HG03565 (cell line): Measurements from ENCODE around the gene RNH1.

Source experiments
- ATAC-seq: cut with Tn5 transposase; IDR thresholded peaks from one replicate; pipeline ENCODE4 v1.9.1; 2021; ENCODE audit warnings: mild to moderate bottlenecking, moderate library complexity; ENCODE audit not compliant: unreplicated experiment

Gene RNH1

DNA sequence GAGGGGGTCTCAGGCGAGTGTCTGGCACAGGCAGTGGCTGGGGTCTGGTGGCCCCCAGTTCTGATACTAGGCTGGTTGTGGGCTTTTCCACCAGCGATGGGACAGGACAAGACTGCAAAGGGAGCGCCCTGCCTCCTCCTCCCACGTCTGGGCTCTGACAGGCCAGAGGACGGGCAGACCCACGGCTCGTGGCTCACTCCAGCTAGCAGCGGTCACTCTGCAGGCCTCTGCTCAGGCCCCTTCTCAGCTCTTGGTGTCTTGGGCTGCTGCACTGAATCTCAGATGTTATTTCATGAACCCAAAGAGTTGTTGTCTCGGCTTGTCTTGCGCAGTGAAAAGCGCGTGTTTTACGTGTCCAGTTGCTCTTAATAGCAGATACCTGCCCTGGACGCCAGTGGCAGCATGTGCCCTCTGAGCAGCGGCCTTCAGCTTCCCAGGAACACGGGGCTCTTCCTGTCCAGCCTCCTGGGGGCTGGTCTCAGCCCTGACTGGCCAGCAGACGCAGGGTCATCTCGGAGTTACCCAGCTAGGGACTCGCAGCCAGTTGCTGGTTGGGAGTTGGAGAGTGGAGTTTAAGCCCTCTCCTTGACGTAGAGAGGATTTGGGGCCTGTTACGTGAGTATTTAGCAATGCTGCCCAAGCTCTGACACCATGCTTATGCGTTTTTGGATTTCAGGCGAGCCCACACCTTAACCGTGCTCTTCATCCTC is 47.4 kb downstream of the RNH1 start:
- no peak for ATAC-seq

DNA sequence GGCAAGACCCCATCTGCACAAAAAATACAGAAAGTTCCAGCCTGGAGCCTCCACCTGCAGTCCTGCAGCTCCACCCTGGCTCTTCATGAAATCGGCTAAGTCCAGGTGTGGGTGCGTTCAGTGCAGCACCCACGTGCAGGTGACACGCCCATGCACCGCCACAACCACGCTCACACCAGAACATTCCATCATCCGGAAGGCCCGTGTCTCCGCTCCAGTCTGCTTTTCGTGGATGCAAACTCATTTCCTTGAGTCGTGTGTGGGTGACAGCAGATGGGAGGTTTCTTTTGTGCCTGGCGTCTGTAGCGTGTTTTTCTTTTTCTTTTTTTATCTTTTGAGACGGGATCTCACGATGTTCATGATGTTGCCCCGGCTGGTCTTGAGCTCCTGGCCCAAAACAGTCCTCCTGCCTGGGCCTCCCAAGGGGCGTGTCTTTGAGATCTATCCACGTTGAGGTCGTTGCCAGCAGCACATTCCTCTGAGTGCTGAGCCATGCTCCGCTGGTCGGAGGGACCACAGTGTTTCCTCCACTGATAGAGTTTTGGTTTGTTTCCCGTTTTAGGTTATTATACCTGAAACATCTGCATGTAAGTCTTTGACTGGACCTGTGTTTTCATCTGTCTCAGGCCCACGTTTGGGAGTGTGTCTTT is 49.8 kb downstream of the RNH1 start:
- no peak for ATAC-seq

DNA sequence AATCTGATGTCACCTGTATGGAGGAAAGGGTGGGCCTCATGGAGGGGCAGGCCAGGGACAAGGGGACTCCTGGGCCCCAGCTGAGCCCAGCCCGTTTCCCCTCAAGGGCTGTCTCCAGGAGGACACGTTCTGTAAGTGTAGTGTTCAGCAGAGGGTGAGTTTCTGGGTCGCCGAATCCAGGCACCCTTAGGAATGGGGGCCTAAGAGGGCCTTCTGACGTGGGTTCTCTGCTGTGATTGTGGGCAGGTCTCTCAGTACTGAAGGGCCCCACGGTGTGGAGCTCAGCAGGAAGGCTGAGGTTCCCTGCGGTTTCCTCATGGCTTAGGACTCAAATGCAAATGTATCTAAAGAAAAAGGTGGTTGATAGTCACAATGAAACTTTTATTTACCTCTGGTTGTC is 50.5 kb downstream of the RNH1 start:
- no peak for ATAC-seq

DNA sequence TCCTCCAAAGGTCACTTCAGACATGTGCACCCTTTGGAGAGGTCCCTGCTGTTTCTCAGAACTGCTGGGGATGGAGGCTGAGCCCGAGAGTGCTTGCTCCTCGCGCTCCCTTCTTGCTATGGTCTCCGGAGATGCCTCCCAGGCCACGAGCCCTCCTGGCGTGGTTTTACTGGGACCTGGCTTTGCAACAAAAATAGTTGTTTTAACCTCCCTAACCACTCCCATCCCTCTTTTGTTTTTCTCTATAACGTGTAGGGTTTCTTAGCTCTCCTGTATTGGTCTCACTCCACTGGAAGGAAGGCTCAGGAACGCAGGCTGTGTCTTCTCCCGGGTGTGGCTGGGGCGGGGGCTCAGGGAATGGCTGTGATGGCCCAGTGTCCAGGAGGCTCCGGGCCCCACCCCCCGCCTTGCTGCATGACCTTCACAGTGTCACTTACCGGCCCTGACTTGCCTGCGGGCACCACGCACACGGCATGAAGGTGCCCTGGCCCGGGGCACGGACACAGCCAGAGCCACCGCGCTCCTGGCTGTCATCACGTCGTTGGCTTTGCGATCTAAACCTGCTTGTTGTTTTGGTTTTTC is 51.4 kb downstream of the RNH1 start:
- ATAC-seq = no peak

DNA sequence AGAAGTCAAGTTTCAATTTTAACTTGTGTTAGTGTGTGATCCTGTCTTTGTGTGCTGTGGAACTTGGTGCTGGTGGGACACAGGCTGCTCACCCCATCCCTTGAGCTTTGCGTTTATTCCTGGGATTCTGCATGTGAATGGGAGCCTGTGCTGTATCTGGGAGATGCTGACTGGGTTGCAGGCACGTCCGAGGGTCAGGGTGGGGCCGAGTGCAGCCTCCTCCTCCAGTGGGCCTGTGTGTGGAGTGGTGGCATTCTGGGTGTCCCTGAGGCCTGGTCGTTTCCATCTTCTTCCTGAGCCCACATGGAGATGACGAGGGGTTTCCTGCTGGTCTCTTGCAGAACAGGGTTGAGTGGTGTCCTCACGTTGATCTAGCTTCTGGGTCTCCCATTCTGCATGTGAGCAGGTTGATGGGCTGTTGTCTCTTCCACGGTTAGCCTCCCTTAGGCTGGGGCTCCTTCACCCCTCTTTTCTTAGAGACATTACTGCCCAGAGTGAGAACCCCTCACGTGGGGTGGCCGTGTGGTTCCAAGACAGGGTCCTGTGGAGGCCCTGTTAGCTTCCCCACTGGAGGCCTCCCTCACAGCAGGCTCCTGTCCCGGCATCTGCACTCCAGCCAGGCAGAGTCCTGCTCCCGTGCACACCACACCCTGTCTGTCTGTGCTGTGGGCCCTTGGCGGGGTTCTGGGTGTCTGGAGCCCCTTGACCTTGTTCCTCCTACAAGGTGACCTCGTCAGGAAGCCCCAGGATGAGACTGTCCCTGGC is 52.1 kb downstream of the RNH1 start:
- no peak for ATAC-seq

DNA sequence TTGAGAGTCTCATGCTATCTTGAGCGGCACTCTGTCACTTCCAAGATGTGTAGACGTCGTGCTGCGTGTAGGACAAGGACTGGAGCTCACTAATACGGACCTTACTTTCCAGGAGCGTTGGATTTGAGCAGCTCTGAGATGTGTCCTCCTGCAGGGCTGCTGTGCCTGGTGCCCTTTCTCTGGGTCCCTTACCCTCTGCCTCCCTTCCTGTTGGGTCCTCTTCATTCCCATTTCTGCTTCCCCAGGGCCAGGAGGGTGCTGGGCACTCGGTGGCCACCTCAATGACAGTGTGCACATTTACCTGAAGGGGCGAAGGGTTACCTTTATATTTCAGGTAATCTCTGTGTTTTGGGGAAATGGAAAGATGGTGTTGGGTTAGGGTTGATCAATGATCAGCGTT is 53.0 kb downstream of the RNH1 start:
- ATAC-seq = no peak

DNA sequence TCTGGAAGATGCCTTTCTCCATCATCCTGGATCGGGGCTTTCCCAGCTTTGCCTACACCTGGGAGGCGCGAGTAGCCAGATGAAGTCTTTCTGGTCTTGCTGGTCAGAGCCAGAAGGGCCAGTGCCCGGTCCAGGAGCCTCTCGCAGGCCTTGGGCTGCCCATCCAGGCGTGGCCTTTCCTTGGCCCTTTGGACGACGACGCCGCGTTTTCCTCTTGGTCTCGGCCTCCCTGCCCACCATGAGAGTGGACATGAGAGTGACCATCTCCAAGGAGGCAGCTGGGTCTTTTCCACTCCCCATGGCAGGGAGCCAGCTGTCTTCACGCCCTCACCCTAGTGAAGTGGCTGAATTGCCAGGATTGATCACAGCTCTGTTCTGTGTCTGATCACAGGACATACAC is 53.5 kb downstream of the RNH1 start:
- ATAC-seq = no peak

DNA sequence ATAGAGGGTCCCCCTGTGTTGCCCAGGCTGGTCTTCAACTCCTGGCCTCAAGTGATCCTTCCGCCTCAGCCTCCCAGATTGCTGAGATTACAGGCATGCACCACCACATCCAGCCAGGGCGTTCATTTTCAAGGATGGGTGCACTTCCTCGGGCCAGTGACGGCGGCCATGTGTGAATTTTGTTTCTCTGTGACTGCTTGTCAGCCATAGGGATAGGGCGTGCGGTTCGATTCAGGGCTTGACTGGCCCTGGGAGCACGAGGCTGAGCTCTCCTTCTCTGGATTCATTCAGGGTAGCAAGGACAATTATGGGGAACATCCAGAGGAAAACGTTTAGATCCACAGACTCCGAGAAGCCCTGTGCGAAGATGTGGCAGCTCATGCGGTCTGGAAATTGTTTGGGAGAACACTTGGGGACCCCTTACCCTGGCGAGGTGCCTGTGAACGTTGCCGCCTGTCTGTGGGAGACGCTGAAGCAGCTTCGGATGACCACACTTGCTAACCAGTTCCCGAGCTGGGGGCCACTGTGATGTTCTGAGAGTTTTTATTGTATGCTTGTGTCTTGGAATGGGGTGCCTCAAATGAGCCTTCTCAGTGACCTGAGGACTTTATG is 54.0 kb downstream of the RNH1 start:
- ATAC-seq = no peak

DNA sequence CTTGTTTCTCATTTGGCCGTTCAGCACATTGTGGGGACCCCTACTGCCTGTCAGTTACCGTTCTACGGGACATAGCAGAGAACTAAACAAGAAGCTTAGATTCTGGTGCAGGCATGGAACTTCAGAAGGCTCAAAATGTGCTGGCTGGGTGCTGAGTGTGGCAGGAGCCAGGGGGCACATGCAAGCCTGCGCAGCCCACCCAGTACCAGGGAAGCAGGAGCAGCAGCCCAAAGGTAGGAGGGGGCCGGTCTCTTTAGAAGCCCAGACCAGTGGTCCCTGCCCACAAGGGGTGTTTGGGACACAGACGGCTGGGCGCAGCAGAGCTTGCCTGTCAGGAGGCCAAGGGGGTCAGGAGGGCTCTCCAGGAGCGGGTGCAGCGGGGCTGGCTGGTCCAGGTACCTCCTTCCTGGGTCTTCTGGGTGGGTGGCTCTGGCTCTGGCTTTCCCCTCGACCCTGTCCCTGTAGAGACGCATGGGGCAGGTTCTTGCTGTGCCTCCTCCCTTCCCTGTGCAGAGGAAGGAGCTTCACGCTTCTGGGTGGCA is 54.8 kb downstream of the RNH1 start:
- ATAC-seq = no peak

DNA sequence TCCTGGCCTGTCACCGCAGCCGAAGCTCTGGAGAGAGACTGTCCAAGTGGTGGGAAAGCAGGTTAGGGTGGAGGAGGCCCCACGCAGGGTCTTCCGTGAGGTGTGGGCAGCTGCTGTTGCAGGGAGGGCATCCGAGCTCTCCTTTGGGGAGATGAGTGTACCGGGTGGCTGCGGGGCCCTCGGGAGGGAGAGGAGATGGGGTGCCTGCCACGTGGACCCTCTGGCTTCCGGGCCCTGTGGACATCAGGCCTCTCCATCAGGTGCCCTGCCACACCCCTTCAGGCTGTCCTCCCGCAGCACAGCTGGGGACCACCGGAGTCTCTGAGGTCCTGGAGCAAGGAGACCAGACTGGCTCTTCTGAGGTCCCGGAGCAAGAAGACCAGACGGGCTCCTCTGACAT is 55.3 kb downstream of the RNH1 start:
- ATAC-seq = no peak

DNA sequence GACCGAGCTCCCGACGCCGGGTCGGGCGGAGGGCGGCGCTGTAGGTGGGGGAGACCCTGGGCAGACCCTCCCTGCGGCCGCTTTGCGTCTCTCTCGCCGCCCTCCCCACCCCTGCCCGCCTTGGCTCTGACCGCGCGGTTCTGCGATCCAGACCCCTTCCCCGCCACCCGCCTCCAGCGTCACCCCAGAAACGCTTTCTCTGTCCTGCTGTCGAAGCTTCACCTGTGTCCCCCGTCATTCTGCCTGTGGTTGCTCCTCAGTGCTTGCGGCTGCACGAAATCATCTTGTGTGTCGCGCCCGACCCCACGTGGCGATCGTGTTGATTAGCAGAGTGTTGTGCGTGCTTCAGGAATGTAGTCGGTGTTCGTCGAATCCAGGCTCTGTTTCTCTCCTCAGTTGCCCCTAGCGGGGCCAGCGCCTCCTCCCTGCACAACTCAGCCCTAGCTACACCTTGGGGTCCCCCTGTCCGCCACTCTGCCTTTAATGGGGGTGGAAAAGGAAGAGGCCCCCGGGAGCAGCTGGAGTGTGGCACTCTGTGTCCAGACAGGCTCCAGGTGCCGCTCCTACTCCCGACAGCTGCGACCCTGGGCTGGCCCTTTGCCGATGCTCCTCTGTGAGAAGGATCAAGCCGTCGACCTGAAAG is 56.1 kb downstream of the RNH1 start:
- ATAC-seq = peak; percentile 5

DNA sequence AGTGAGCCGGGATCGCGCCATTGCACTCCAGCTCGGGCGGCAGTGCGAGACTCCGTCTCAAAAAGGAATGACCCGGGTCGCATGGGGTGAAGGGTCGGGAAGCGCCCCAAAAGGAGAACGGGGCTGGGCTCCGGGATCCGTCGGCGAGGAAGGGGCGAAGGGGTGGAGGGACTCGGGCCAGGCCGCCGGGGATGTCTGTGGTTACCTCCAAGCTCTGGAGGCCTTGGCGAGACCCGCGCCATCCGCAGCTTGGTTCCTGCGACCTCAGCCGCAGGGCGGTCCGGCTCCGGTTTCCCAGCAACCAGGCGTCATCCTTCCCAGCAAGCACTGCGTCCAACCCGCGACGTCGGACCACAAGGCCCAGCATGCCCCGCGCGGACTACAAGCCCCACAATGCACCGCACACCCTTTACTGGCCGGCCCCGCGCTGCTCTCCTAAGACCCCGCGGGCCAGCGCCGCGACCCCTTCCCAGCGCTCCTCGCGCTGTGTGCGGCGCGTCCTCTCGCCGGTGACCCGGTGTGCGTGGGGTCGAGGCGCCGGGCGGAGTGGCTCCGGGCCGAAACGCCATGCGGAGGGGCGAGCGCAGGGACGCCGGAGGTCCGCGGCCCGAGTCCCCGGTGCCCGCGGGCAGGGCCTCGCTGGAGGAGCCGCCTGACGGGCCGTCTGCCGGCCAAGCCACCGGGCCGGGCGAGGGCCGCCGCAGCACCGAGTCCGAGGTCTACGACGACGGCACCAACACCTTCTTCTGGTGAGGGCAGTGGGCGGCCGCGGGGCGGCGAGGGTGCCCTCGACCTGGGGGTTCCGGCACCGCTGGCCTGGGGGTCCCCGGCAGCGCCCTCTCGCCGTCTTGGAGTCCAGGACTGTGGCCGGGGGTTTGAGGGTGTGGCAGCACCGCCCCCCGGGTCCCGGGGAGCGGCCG is 56.9 kb downstream of the RNH1 start, which contains the start of gene PTDSS2:
TSS of gene PTDSS2 (plus strand) at position 391 of the 920 bp plus-strand sequence. CDS start at position 568, 177 bp downstream.
- ATAC-seq = peak; percentile 52

DNA sequence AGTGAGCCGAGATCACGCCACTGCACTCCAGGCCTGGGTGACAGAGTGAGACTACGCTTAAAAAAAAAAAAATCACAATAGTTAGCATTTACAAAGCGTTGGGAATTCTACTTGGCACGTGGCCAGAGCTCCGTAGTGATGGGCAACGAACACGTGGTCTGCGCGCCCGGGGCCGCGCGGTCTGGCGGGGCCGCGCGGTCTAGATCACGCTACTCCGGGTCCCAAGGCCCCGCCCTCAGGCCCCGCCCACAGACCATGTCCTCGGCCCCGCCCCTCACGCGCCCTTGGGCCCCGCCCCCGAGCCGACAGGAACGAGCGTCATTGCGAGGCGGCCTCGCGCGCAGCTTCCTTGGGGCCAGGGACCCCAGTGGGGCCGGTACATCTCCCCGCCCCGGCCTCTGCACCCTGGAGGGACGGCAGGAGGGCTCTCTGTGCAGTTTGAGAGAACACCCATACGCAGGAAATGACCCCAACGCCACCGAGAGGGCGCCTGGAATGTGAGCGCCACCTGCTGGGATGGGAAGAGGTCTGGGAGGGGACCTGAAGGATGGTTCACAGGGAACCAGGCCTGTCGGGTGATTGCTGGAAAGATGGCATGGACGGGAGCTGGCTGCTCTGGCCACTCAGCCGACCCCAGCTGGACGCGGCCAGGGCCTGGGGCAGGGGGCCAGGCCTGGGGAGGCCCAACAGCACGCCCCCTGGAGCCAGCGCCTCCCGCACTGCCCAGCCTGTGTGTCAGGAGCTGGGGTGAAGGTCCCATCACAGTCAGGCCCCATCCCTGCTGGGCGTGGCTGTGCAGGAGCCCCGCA is 58.9 kb downstream of the RNH1 start:
- peak; percentile 30 for ATAC-seq

DNA sequence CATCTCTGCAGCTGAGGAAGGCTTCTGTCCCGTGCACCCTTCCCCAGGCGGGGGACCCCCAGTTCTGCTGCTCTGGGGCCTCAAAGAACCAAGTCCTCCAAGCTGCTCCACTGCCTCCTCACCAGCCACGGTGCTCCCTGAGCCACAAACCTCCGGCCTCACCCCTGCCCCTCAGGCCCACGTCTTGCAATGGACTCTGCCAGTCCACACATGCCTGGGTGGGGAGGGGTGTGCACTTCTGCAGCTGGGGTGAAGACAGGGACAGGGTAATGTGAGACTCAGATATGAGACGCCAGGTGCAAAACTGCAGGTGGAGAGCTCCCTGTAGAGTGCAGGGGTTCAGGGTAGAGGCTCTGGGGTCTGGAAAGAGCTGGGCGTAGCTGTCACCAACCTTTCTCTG is 60.2 kb downstream of the RNH1 start:
- ATAC-seq = no peak

DNA sequence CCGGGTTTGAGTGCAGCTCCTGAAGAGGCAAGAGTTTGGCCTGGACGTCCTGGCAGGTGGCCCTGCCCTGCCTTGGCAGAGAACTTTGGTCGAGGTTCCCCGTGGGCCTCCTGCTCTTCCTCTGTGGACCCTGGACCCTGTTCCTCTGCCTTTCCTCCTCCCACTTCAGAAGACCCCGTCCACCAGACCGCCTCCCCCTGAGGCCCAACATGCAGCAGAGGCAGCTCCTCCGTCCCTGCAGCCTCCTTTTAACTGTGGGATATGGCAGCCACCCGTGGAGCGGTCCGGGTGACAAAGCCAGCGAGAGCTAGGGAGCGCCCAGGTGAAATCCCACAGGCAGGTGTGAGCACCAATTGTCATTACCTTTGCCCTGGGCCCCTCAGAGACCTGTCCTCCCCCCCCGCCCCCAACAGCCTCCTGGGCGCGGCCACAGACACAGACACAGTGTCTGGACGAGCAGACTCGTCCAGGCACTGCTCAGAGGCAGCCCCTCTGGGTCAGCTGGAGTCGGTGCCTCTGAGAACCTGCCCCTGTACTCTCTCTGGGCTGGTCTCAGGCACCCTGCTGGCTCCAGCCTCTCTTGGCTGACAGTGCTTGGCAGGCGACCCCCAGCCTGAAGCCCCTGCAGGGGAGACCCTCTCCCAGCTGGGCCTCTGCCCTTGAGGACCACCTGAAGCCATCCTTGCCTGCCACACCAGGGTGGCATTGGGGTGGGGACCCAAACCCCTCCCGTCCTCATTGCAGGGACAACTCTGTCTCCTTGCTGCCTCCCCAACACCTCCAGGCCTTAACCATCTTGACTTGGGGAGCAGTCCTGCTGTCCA is 61.1 kb downstream of the RNH1 start:
- ATAC-seq = no peak
